GM18508 (cell line): ENCODE data around the gene SUPT7L.

Experiments used
- ATAC-seq: cut with Tn5 transposase; IDR thresholded peaks from one replicate; pipeline ENCODE4 v1.9.1; 2021; ENCODE audit warnings: moderate number of reproducible peaks; ENCODE audit not compliant: insufficient read depth, unreplicated experiment

The SUPT7L gene, protein sequence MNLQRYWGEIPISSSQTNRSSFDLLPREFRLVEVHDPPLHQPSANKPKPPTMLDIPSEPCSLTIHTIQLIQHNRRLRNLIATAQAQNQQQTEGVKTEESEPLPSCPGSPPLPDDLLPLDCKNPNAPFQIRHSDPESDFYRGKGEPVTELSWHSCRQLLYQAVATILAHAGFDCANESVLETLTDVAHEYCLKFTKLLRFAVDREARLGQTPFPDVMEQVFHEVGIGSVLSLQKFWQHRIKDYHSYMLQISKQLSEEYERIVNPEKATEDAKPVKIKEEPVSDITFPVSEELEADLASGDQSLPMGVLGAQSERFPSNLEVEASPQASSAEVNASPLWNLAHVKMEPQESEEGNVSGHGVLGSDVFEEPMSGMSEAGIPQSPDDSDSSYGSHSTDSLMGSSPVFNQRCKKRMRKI

DNA sequence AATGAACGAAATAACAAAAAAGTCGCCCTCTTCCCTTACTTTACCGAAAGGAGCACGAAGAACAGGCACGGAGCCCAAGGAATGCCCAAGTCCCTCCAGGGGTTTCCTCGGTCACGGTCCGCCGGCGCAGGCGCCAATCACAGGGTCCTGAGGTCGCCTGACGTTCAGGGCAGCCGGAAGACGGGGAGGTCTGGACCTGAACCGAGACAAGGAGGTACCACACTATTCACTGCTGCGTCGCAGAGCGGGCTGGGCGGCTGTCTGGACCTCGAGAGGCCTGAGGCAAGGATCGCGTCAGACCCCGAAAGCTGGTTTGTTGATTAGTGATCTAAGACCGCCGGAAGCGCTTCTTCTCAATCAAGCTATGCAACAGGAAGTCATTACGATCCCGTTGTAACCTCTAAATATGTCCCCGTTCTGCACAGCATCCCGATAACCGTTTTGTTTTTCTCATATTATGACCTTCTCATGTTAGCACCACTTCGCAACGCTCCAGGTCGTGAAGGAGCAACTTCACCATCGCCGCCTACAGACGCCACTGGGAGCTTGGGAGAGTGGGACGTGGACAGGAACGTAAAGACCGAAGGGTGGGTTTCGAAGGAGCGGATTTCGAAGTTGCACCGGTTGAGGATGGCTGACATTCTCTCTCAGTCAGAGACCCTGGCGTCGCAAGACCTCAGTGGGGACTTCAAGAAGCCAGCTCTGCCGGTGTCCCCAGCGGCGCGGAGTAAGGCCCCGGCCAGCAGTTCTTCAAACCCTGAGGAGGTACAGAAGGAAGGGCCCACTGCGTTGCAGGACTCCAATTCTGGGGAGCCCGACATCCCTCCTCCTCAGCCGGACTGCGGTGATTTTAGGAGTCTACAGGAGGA, at the start of gene SUPT7L, which contains the start of gene SLC4A1AP:
Gene SUPT7L, minus strand, starts transcription at position 330 of the 869 bp plus-strand sequence. CDS start 1,422 bp downstream, outside the sequence.
Gene SLC4A1AP, plus strand, starts transcription at position 605 of the 869 bp plus-strand sequence. Its CDS starts 26 bp downstream, at position 631.
- ATAC-seq, result no peak

DNA sequence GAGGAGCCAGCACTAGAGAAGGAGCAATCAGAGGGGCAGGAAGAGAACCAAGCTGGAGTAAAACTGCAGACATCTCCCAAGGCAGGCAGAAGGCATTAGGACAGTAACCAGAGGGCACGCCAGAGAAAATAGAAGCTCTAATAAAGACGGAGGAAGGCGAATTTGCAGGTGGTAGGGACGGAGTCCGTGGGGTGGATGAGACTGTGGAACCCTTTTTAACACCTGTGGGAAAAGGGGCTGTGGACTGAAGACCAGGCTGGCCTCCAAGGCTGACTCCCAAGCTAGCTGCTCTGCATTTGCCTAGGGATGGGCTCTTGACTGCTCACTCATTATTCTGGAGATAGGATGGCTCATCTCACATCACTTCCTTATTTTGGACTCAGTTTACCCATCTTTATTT, 49.8 kb upstream of the SUPT7L start:
- no peak for ATAC-seq

DNA sequence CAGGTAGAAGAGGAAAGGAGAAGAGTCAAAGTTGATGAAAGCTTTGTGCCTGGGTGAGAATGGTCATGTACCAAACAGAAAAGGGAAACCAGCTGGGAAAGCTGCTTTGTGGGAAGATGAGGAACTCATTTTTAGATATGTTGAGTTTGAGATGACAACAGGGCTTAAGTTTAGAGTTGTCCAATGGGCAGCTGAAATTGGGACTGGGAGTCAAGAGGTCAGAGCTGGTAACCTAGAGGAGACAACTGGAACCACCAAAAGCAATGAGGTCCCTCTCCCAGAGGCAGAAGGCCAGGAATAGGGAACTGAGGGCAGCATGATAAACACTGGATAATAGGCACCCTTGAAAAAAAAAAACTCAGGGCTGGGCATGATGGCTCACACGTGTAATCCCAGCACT, 49.1 kb upstream of the SUPT7L start:
- ATAC-seq, result no peak

DNA sequence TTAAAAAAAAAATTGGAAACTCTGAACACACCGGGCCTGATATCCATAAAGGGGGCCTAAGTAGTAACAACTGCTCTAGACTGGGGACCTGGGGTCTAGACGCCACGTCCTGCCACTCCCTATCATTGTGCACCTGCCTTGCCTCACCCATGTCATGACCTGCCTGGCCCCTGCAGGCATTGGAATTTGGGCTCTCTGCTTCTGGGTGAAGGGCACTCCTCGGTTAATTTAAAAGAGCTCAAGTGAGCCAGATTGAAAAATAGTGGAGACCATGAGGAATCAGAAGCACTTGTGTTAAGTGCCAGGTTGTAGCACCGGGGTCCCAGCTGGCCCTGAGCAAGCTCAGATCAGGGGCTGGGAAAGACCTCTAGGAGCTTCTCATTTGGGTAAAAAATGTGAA, 48.4 kb upstream of the SUPT7L start:
- no peak for ATAC-seq

DNA sequence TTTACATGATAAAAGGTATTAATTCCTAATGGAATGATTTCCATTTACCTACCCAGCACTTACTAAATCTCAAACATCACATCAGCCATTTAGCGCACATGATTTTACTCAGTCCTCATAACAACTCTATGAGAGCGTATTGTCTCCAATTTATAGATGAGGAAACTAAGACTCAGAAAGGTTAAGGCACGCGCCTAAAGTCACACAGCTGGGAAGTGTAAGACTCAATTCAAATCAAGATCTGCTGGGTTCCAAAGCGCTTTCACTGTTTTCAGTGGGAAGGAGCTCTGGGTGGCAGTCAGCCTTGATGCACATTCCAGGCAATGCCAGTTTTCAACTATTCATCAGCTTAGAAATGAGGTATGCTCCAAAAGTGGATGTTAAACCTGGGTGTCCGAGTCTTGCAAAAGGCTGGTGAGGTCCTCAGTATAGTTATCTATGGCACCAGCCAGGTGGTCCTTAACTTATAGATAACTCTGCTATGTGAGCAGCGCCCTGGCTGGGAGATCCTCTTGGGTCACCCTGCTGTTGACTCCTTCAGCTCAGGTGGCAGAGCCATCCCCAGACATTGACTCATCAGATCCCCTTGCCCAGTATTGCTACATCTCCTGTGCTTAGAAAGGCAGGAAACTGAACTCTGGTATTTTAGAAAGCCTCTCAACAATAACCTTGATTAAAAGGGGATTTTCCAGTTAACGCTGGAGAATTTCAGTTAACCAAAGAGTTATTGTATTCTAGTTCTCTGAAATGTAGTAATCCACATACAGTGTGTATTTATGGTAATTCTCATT, 47.4 kb upstream of the SUPT7L start:
- no peak for ATAC-seq

DNA sequence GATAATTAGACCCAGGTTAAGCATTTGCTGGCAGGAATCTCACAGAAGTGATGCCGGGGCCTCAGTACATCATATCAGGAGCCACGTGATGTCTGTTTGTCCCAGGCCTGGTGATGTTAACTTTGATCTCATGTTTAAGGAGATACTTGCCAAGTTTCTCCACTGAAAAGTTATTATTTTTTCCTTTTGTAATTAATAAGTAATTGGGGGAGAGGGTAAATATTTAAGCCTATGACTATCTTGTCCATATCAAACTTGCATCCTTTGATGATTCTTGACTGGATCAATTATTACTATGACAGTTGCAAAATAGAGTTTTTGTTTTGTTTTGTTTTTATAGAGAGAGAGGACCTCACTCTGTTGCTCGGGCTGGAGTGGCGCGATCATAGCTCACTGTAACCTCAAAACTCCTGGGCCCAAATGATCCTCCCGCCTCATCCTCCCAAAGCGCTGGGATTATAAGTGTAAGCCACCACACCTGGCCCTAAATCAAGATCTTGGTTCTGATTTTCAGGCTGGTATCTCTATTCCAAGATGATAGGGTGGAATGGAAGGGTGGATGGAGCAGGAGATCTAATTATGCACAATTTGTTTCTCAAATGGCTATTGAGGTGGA, 46.7 kb upstream of the SUPT7L start:
- no peak for ATAC-seq

DNA sequence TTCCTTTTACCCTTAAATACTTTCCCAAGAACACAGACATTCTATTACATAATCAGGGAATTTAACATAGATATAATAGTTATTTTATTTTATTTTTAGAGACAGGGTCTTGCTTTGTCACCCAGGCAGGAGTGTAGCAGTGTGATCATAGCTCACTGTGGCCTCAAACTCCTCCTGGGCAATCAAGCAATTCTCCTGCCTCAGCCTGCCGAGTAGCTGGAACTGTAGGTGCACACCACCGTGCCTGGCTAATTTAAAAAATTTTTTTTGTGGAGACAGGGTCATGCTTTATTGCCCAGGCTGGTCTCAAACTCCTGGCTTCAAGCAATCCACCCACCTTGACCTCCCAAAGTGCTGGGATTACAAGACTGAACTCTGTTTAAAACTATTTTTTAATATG, 45.9 kb upstream of the SUPT7L start:
- ATAC-seq, result no peak

DNA sequence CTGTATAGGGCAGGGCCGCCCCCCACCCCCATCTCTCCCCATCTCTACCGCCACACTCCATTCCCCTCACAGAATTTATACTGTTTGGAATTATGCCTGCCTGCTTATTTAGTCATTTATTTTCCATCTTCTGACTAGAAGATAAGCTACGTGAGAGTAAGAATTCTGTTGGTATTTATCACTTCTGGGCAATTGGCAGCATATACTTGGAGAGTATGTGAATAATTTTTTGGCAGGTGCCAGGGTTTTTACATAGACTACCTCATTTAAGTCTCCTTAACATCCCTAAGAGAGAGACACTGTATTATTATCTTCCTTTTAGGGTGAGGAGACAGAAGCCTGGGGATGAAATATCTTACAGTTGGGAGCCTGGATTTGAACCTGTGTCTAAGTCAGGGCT, 45.3 kb upstream of the SUPT7L start:
- no peak for ATAC-seq

DNA sequence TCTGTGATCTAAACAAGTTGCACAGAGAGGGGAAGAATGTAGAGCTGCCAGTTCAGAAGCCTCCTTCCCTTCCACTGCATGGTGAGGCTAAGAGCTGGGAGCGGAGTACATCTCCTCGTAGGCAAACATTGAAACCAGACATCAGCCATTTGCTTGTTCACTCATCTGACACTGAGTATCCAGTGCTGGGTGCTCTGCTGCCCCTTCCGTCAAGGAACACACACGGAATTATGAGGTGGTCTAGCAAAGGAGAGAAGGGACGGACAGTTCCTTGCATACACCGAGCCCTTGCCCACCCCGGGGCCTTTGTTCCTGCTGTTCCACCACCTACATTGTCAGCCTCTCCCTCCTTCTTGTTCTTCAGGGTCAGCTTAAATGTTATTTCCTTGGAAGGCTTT, 44.8 kb upstream of the SUPT7L start:
- ATAC-seq, result no peak

DNA sequence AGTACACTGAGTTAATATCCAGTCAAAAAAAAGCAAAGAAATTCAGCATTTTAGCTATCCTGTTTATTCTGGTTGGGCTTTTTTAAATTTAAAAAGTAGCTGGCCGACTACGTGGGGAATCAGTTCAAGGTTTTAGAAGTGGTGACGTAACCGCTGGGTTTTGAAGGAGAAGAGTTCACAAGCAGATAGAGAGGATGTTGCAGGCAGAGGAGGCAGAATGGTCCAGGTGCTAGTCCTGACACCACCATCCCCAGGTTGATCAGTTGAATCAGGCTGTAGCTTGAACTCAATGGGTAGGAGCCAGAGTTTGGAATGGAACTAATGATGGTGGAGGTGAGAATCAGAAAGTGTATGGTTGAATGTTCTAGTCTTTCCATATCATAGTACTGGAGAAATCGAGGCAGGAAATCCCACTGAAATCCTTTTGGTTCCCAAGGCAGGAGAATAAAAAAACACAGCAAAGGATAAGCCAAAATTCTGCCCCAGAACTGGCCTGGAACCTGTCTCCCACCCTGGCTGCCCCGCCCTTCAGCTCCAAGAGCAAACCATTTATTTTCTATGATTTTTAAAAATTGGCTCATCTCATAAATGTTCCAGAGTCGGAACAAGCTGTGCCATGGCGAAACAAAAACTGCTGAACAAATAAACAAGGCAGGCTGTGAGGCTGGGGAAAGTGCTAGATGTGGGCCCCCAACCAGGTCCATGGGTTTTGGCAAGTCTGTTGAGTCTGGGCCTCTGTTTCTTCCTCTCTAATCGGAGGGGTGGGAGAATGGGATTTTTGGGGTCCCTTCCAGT, 44.2 kb upstream of the SUPT7L start:
- no peak for ATAC-seq

DNA sequence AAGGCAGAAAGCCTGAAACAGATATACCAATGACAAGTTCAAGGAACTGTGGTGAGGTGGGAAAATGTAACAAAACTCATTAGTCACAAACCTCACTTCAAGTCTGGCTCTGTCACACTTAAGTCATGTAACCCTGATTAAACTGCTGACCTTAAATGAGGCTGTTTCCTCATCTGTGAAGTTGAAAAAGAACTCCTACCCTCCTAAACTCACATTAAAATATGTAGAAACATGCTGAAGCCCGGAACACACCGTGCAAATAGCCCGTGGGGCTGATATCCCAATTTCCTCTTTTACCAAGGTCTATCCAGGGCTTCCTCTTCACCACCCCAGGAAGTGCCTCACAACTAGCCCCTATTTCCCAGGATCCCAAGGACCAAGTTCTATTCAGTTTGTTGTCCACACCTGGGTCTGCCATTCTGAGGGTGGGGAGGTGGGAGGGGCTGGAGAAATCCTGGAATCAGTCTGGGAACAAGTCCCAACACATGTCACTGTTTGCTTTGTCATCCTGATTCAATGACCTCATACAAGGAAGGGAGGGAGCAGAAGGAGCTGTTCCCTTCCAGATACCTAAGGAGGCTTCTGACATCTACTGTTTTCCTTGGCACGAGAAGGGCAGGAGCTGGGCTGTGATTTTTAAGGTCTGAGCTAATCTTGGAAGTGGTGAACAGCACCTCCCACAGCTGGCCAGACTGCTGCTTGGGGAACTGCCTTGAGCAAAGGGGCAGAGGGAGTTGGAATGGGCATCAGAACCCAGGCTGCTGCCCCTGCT, 42.6 kb upstream of the SUPT7L start:
- ATAC-seq, result no peak

DNA sequence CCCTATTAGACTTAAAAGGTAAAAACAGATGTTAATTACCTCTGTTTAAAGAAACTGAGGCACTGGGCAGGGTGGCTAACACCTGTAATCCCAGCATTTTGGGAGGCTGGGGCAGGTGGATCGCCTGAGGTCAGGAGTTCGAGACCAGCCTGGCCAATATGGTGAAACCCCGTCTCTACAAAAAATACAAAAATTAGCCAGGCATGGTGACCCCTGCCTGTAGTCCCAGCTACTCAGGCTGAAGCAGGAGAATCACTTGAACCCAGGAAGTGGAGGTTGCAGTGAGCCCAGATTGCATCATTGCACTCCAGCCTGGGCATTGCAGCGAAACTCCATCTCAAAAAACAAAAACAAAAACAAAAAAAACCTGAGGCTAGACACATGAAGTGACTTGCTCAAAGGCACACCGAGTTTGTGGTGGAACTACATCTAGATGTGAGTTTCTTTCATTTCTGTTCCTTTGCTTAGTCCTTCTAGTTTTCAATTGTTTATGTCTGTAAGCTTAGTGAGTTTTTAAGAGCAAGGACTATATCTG, 41.0 kb upstream of the SUPT7L start:
- ATAC-seq, result no peak

DNA sequence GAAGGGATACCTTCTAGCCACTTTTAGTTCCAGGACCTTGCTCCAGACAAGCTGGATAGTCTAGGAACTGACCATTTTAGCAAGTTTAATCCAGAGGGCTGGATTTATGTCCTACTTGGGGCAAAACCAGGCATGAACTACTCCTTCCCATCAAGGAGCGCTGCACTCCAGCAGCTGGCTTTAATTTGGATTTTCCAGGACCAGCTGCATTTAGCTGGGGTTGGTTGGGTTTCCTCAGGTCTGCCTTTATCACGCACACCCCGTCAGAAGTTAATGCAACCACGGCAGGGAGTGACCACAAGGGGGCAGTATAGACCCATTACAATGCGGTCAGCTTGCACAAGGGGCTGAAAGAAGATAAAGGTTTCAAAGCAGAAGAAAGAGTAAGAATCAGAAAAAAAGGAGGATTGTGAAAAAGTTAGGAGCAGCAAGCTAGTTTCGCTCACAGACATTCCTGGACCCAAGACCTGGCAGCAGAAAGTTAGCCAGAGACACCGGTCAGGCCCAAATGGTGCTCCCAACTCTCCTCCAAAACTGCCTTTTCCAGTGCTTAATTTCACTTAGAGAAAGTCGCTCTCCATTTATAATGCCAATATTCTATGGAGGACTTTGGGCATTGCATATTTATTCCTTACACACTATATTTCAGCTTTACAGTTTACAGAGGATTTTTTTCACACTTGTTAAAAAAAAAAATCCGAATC, 40.4 kb upstream of the SUPT7L start:
- ATAC-seq, result no peak

DNA sequence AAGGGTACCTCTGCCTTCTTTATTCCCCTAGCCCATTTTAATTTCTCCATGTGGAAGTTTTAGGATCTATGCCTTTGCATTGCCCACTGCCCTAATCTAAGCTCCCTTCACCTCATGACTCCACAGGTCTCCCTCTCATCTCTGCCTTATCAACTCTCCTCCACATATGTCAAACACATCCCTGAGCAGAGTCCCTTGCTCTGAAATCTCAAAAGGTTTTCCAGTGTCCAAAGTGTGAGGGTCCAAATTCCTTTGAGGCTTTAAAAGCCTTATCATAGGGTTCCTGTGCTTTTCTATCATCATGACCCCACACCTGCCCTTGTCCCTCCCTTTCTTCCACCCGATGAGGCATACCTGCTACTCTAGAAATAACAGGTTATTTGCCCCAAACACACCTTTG, 38.9 kb upstream of the SUPT7L start:
- ATAC-seq, result no peak

DNA sequence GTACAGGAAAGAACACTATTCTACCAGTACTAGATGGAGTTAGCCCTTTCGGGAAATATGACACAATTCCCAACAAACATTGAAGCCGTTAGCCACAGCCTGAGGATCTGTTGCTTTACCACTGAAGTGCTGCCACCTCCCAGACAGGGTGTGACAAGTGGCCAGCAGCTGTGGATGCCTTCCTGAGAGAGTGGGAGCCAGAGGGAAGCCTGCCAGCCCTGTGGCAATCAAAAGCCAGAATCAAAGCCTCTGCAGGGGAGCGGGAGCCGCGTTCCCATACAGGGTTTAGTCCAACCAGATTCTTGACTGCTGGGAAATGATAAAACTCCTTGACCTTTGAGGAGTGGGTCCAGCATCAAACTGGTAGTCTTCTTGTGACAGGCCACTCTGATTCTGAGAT, 38.3 kb upstream of the SUPT7L start:
- ATAC-seq, result no peak

DNA sequence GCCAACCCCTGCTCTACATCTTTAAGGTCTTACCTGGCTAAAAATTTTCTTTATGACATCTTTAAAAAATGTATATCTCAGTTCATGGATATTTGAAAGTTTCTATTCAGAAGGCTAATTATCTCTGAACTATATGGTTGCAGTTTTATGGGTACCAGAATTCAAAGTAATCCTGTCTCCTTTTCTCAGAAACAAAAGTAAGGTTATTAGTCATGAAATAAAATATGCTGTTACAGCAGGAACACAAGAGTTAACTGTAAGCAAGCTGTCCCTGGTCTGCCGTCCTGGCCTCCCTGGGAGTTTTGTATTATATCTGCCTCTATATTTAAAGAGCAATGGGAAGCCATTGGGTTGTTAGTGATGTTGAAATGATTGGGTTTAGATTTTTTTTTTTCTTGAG, 34.2 kb upstream of the SUPT7L start:
- no peak for ATAC-seq

DNA sequence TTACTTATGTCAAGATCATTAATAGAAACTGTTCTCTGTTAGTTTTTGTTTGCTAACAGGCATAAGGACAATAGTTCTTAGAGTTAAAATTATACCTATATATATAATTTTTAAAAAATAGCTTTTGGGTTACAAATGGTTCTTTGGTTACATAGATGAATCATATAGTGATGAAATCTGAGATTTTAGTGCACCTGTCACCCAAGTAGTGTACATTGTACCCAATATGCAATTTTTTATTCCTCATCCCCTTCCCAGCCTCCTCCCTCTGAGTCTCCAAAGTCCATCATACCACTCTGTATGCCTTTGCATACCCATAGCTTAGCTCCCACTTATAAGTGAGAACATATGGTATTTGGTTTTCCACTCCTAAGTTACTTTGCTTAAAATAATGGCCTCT, 26.6 kb upstream of the SUPT7L start:
- no peak for ATAC-seq

DNA sequence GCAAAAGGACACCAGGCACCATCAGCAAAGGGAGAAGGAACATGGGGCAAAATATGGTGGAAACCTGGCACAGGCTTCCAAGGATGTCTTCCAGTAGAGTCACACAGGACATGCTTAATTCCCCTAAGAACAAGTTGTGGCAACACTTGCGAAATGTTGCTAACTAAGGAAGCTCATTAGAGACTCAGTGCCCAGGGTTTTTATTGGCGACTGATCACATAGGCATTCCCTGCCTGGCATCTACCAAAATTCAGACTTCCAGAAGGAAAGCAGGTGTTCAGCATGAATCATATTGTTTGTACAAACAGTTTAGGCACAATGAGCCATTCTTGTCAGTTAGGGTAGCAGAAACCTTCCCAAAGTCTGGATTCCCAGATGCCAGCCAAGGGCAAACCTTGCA, 26.0 kb upstream of the SUPT7L start:
- no peak for ATAC-seq
